GM12891 (cell line): ENCODE results near the gene VWF.

Source experiments
- POLR2A ChIP-seq: IDR thresholded peaks from 2 replicates; pipeline ENCODE4 v1.6.1; 2011; ENCODE audit warnings: low read depth, low read length, control low read depth
- POLR2AphosphoS5 ChIP-seq: IDR thresholded peaks from 2 replicates; pipeline ENCODE4 v1.6.1; 2011; ENCODE audit warnings: low read depth, low read length, control low read depth
- POU2F2 ChIP-seq: IDR thresholded peaks from 2 replicates; pipeline ENCODE4 v1.6.1; 2011; ENCODE audit warnings: low read depth, mild to moderate bottlenecking, control low read depth, low read length, moderate library complexity
- SPI1 ChIP-seq: IDR thresholded peaks from 2 replicates; pipeline ENCODE4 v1.6.1; 2011; ENCODE audit warnings: low read depth, low read length, control low read depth
- TAF1 ChIP-seq: IDR thresholded peaks from 2 replicates; pipeline ENCODE4 v1.6.1; 2011; ENCODE audit warnings: low read depth, low read length, control low read depth

DNA sequence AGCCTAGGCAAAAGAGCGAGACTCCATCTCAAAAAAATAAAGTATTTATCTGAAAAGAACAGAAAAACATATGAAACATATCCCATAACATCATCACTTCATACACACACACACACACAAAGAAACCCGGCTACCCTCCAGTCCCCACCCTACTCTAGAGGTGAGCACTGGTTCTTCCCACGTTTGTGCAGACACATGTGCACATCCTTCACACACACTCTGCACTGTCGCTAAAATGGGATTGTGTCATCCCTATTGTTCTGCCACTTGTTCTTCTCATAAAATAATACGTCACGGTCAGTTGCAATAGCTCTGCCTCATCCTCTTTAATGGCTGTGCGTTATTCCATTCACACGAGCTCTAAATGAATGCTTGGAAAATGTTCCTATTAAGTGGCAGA lies 93.5 kb downstream of the VWF start:
- TF ChIP-seq POLR2AphosphoS5 (no peak), POLR2A (no peak), TAF1 (no peak), SPI1 (no peak), POU2F2 (no peak)
